Activated naive CD4-positive, alpha-beta T cell treated with anti-CD3 and anti-CD28 coated beads, Interleukin-2, amount 10 ng/mL, durations not matched to agents 7 days and 5 days (primary cell): ENCODE results near the gene WDR7.

Source experiments
- CTCF ChIA-PET: fragments of 350-600 bp; sonication (Branson Sonifier 250); formaldehyde crosslinking; loops from one replicate; lab custom pipeline; 2021; ENCODE audit warnings: antibody characterized with exemption; lab: Charles Lee
- DNase-seq: peaks from one replicate; pipeline ENCODE4 v3.0.0-alpha.2; 2020
- H3K27ac Mint-ChIP-seq: one replicate; pipeline ENCODE4 v1.8.0; 2021; ENCODE audit warnings: mild to moderate bottlenecking, moderate library complexity, mixed read lengths
- H3K27me3 Mint-ChIP-seq: one replicate; pipeline ENCODE4 v1.8.0; 2021; ENCODE audit warnings: mild to moderate bottlenecking, mixed read lengths
- H3K36me3 Mint-ChIP-seq: one replicate; pipeline ENCODE4 v1.8.0; 2021; ENCODE audit warnings: mixed read lengths
- H3K4me1 Mint-ChIP-seq: one replicate; pipeline ENCODE4 v1.8.0; 2021; ENCODE audit warnings: mixed read lengths
- H3K4me3 Mint-ChIP-seq: one replicate; pipeline ENCODE4 v1.8.0; 2021; ENCODE audit warnings: mild to moderate bottlenecking, moderate library complexity, mixed read lengths
- H3K9me3 Mint-ChIP-seq: one replicate; pipeline ENCODE4 v1.8.0; 2021; ENCODE audit warnings: mixed read lengths

WDR7 gene

DNA sequence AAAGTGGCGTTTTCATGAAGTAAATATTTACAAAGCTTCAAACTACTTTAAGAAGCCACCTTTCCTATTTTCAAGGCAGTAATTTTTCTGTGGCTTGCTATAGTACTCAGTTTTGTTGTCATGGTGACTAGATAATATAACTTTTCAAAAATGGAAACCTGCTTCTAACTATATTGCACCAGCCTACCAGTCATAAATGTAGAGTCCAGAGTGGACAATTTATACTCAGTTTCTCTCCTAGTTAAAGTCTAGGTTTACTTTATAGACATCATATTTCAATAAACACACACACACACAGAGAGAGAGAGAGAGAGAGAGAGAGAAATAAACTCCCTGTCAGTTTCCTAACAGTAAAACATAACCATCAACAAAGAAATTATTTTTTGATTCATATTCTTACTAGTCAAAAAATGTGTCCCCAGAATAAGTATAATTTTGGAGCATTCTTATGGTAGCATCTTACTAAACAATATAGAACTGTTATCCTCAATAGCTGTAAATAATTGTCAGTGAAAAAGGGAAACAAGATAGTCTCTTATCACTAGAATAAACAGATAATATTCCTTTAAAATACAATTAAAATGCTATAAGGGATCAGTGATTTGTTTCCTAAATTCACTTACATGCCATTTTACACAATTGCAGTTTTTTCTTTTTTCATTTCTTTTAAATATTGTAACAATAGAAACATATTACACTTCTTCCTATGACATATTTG, 332.3 kb downstream of the WDR7 start:
- CTCF ChIA-PET: no interaction called here
- Mint-ChIP-seq H3K27ac (no peak overlapping the region), H3K27me3 (no peaks in the 10 kb centered on the region), H3K36me3 (no peaks in the 10 kb centered on the region), H3K4me3 (no peak overlapping the region), H3K9me3 (no peaks in the 10 kb centered on the region), H3K4me1 (no peaks in the 10 kb centered on the region)
- DNase-seq: no peak

DNA sequence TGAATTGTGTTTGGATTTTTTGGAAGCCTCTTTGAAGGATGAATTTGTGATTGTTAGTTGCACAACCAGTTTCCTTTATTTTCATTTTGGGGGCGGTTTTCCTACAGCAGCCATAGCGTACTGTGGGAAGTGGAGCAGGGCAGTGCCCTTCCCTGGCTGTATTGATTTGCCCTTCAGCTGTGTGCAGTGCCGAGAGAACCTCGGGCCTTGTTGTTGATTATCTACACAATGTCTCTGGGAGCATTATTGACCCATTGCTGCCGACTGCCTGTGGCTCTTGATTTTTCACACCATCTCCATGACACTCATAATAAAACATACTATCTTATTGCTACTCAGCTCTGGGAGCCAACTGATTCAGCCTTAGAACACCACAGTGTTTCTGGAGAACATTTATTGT, 333.6 kb downstream of the WDR7 start:
- no peak overlapping the region for H3K4me3 Mint-ChIP-seq
- no peaks in the 10 kb centered on the region for H3K36me3 Mint-ChIP-seq
- no peak overlapping the region for H3K27ac Mint-ChIP-seq
- H3K9me3 Mint-ChIP-seq: no peaks in the 10 kb centered on the region
- no peaks in the 10 kb centered on the region for H3K27me3 Mint-ChIP-seq
- H3K4me1 Mint-ChIP-seq: no peaks in the 10 kb centered on the region
- no peak for DNase-seq
- CTCF ChIA-PET: no interaction called here

DNA sequence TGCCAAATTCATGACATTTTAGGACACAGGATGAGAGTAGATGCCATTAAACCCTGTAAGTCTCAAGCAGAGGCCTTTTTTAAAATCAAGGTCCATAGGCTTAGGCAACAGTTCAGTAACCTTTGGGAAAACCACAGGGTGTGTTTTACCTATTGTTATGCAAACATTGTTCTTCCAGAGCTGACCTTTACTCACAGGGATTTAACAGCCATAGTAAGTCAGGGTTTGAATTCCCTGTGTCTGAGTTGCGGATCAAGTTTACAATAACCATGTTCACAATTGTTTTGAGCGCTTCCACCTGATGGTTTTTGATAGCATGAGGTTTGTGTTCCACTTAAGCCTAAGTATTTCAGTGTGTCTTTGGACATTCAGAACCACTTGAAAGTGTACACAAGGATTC, 335.7 kb downstream of the WDR7 start:
- Mint-ChIP-seq H3K27ac (no peak overlapping the region), H3K9me3 (no peaks in the 10 kb centered on the region), H3K36me3 (peaks cover 3% of the 10 kb centered on the region), H3K4me3 (no peak overlapping the region), H3K27me3 (no peaks in the 10 kb centered on the region), H3K4me1 (no peaks in the 10 kb centered on the region)
- no peak for DNase-seq
- CTCF ChIA-PET: no interaction called here

DNA sequence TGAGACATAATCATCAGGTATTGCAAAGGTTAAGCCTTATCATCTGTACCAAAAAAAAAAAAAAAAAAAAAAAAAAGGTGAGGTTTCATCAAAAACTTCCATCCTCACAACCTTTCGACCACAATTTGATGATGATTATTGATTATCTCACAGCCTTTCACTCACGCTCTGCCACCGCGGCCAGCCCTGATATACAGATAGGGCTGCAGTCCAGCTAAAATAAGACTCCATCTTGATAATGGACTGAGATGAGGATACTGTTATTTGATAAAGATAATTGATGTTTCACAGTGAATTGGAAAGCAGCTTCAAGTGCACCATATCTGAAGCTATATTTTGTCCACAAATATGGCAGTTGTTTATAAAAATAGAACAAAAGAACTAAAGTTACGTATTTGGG, 336.1 kb downstream of the WDR7 start:
- H3K27ac Mint-ChIP-seq: no peak overlapping the region
- CTCF ChIA-PET: no interaction called here
- no peaks in the 10 kb centered on the region for H3K27me3 Mint-ChIP-seq
- no peaks in the 10 kb centered on the region for H3K4me1 Mint-ChIP-seq
- no peak overlapping the region for H3K4me3 Mint-ChIP-seq
- H3K9me3 Mint-ChIP-seq: no peaks in the 10 kb centered on the region
- DNase-seq: no peak
- peaks cover 3% of the 10 kb centered on the region for H3K36me3 Mint-ChIP-seq

DNA sequence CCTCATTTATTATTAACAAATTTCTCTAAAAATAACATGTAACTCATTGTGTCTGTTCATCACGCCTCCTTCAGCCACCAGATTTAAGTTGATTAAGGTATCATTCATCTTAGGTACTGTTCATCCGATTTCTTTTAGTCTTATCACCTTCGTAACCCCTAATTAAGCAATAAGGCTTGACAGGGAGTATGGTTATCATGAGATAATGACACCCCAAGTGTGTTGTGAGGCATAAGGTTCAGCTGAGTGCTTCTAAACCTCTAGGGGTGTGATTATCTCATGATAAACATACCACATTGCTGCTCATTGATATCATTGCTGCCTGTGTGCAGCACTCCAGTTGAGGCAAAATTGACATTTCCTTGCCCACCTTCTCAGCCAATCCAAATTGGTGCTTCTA, 336.9 kb downstream of the WDR7 start:
- H3K36me3 Mint-ChIP-seq: peaks cover 7% of the 10 kb centered on the region
- CTCF ChIA-PET: no interaction called here
- no peak overlapping the region for H3K27ac Mint-ChIP-seq

DNA sequence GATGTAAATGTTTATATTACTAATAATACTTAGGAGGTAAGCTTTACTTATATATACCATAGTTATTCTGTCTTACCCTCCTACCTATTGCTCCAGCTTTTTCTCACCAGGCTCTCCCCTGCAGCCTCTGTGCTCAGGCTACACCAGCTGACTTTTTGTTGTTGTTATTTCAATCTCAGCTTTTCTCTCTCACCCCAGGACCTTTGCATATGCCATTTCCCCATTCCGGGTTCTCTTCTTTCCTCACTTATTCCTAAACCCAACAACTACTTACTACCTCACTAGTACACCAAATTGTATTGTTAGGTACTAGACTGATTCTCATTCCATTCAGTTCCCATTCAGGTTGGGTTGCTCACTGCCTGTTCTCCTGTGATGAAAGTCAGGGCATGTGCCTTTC, 339.5 kb downstream of the WDR7 start:
- H3K4me1 Mint-ChIP-seq: no peaks in the 10 kb centered on the region
- H3K27me3 Mint-ChIP-seq: no peaks in the 10 kb centered on the region
- no peak overlapping the region for H3K4me3 Mint-ChIP-seq
- H3K27ac Mint-ChIP-seq: no peak overlapping the region
- CTCF ChIA-PET: interaction anchor here (0.7 kb wide), 1 partner anchor 46 kb away, joined by 3 read pairs; no protein-coding TSS in a partner anchor
- no peak for DNase-seq
- H3K9me3 Mint-ChIP-seq: no peaks in the 10 kb centered on the region
- peaks cover 7% of the 10 kb centered on the region for H3K36me3 Mint-ChIP-seq

More for the DNA sequence above, 336.9 kb downstream of the WDR7 start:
- DNase-seq: no peak
- no peaks in the 10 kb centered on the region for H3K9me3 Mint-ChIP-seq
- no peak overlapping the region for H3K4me3 Mint-ChIP-seq
- no peaks in the 10 kb centered on the region for H3K27me3 Mint-ChIP-seq
- H3K4me1 Mint-ChIP-seq: no peaks in the 10 kb centered on the region

DNA sequence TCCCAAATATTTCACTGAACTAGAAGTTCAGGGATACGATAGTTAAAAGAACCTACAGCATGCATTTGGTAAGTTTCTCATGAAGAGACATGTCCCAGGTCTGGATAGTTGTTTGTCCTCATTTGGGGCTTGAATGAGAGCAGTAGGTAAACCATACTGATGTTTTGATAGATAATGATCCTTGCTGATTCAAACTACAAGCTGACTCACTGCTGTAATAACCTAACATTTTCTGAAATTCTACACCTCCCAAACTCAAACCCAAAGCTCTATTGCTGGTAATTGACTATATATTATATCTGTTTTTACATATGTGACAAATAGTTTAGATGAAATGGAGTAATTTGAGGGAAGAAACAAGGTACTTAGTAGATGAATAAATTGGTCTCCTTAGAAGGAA, 341.6 kb downstream of the WDR7 start:
- no peaks in the 10 kb centered on the region for H3K9me3 Mint-ChIP-seq
- H3K36me3 Mint-ChIP-seq: peaks cover 7% of the 10 kb centered on the region
- no peaks in the 10 kb centered on the region for H3K27me3 Mint-ChIP-seq
- CTCF ChIA-PET: interaction anchor here (1.0 kb wide), 1 partner anchor 204 kb away, joined by 3 read pairs; no protein-coding TSS in a partner anchor
- no peak for DNase-seq
- no peaks in the 10 kb centered on the region for H3K4me1 Mint-ChIP-seq
- no peak overlapping the region for H3K27ac Mint-ChIP-seq
- no peak overlapping the region for H3K4me3 Mint-ChIP-seq

DNA sequence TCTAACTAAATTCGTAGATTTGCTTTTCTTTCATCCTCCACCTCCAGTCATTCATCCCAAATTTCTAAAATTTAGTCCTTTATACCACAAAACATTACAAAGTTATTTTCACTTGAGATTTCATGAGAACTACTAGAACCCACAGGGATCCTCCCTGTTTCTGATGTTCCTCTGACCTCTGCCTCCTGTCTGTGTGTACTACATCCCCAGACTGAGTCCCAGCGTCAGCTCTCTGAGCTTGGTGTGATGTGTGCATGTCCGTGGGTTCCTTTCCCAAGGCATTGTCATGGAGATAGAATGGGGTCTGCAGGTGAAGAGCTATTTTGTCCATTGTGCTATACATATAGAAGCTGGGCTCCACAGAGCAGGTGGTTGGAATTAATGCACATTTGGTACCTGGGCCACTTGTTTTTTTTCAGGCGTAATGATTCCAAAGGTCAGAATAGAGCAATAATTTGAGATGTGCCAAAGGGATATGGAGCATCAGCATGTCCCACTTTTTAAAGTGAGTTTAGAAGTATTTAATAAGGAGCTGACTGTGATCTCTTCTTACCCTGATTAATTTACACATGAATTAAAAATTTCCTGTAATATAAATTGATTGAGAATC, 344.5 kb downstream of the WDR7 start:
- Mint-ChIP-seq H3K27me3 (no peaks in the 10 kb centered on the region), H3K27ac (no peak overlapping the region), H3K4me1 (peaks cover 3% of the 10 kb centered on the region), H3K4me3 (no peak overlapping the region), H3K9me3 (no peaks in the 10 kb centered on the region), H3K36me3 (peaks cover 7% of the 10 kb centered on the region)
- CTCF ChIA-PET: no interaction called here
- DNase-seq: no peak

DNA sequence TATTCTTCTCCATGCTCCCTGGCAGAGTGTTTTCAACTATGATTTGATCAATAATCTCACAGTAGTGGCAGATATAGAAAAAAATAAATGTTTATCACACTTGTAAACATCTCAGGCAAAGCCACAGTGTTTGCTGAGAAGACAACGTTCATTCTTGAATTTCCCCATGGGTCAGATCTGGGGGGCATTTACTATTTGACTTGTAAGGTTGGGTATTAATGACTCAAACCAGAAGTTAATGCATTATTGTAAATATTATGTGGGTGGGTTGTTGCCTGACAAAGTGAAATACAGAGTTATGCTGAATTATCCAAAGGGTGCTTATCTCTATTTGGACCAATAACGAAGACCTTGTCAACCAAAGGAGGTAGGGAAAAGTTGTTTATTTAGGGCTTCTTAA, 346.0 kb downstream of the WDR7 start:
- H3K9me3 Mint-ChIP-seq: no peaks in the 10 kb centered on the region
- H3K36me3 Mint-ChIP-seq: peaks cover 5% of the 10 kb centered on the region
- peaks cover 3% of the 10 kb centered on the region for H3K4me1 Mint-ChIP-seq
- DNase-seq: no peak
- CTCF ChIA-PET: no interaction called here
- H3K27me3 Mint-ChIP-seq: no peaks in the 10 kb centered on the region
- no peak overlapping the region for H3K27ac Mint-ChIP-seq
- H3K4me3 Mint-ChIP-seq: no peak overlapping the region

DNA sequence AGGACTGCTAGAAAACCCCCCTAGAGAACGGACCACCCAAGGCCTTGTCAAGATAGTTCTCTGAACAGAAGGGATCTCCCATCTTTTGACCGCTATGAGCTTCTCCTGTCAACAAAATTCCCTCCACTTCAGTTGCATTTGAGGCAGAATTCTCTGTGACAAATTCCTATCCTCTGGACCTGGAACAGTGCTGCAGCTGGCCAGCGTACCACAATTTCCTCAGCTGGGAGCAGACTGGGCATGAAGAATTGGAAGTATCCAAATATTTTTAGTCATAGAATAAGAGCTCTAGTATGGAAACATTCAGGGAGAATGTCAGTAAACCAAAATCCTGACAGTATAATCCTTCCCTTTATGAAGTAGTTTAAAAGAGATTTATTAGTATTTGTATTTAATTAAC, 348.7 kb downstream of the WDR7 start:
- Mint-ChIP-seq H3K9me3 (no peaks in the 10 kb centered on the region), H3K4me3 (no peak overlapping the region), H3K4me1 (peaks cover 15% of the 10 kb centered on the region), H3K27me3 (no peaks in the 10 kb centered on the region), H3K27ac (no peak overlapping the region), H3K36me3 (peaks cover 2% of the 10 kb centered on the region)
- CTCF ChIA-PET: no interaction called here
- DNase-seq: no peak

DNA sequence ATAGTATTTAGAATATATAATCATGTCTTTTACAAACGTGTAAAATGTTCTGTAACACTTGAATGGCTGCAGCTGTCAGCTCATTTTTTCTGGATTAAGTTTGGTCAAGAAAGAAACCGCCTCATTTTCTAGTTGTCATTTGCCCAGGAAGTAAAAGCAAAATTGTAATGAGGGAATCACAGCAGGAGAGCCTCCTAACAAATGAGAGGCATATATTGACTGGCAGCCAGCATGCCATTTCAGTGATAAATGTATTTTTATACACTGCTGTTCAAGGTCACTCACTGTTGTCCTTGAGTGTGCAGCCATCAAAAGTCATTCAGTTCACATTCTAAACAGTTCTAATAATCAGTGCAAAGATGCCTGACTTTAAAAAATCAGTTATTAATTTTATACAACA, 351.5 kb downstream of the WDR7 start:
- peaks cover 22% of the 10 kb centered on the region for H3K4me1 Mint-ChIP-seq
- no peaks in the 10 kb centered on the region for H3K27me3 Mint-ChIP-seq
- CTCF ChIA-PET: interaction anchor here (0.6 kb wide), 1 partner anchor 559 kb away, joined by 3 read pairs; no protein-coding TSS in a partner anchor
- DNase-seq: no peak
- H3K9me3 Mint-ChIP-seq: no peaks in the 10 kb centered on the region
- H3K4me3 Mint-ChIP-seq: no peak overlapping the region
- no peak overlapping the region for H3K27ac Mint-ChIP-seq
- H3K36me3 Mint-ChIP-seq: peaks cover 2% of the 10 kb centered on the region

DNA sequence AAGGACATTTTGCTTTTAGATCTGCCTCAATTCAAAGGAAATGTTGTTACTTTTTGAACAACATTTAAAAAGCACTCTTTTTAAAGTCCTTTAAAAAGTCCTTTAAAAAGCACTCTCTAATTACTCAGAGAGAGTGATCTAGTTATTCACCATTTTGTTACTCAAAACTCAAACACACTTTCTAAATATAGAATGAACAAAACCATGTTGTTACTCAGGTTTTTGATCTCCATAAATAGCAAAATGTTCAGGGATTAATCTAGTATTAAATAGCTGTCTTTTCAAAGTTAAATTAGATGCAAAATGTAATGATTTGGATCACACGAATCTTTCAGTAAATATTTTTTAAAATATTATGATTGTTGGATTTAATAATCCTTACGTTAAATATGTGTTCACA, 352.2 kb downstream of the WDR7 start:
- Mint-ChIP-seq H3K27me3 (no peaks in the 10 kb centered on the region), H3K4me1 (peaks cover 25% of the 10 kb centered on the region), H3K9me3 (no peaks in the 10 kb centered on the region), H3K36me3 (peaks cover 2% of the 10 kb centered on the region), H3K4me3 (no peak overlapping the region), H3K27ac (no peak overlapping the region)
- DNase-seq: no peak
- CTCF ChIA-PET: interaction anchor here (0.6 kb wide), 1 partner anchor 134 kb away, joined by 4 read pairs; no protein-coding TSS in a partner anchor

DNA sequence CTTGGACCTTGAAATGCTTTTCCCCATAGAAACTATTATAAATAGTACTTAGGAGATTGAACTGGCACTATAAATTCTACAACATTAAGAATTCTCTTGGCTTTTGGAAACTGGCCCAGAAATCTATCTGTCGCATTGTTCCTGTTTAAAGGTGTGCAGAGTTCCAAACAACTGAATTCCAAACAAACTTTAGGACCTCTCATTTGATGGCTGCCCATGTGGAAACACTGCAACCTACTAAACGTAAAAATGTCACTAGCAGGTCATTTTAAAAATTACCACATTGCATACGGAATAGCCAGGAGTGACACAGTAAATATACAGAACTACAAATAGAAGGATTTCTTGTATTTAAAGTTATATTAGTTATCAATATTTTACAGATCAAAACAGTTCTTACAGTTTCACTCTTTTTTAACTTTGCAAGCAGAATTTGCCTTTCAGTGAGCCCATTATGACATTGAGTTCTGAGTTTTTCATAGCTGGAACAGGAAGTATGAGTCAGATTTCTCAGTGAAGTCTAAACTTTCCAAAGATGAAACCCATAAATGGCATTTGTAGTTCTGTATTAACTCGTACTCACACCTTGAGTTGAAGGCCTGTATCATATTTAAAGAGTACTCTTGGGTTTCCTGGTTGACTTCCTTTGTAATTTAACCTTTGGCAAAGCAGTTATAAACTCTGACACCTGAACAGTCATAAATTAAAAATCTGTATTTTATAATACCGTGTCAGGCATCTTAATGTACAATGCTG, 353.4 kb downstream of the WDR7 start:
- H3K9me3 Mint-ChIP-seq: no peaks in the 10 kb centered on the region
- peak overlapping the region; percentile 56 for H3K27ac Mint-ChIP-seq
- H3K36me3 Mint-ChIP-seq: no peaks in the 10 kb centered on the region
- H3K4me1 Mint-ChIP-seq: peaks cover 25% of the 10 kb centered on the region
- CTCF ChIA-PET: no interaction called here
- no peaks in the 10 kb centered on the region for H3K27me3 Mint-ChIP-seq
- DNase-seq: no peak
- no peak overlapping the region for H3K4me3 Mint-ChIP-seq

DNA sequence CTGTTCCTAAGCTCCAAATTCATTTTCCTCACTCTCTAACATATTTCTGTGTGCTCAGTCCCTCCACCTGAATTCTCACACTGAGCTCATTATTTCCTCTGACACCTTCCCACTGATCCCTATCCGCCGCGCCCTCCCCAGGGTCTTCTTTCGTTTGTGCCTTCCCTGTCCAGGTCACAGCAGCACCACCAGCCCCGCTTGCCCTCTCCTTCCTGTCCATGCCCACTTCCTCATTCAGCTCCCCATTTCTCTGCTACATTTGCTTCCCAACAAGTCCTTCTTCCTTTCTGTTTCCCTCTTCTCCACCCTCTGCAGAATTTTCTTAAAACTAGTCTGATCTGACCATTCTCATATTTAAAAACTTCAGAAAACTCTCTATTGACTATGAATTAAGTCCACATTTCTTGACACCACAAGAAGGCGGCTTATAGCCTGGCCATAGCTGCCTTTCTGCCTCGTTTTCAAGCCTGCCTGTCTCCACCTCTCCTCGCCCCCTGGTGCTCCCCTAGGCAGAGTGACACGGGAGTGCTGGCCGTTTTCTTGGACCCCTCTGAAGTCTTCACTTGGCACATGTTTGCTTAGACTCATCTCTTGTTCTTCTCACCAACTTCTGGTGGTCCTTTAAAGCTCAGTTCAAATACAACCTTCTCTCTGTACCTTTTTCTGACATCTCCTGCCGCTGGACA, 357.0 kb downstream of the WDR7 start:
- Mint-ChIP-seq H3K4me1 (peaks cover 22% of the 10 kb centered on the region), H3K4me3 (no peak overlapping the region), H3K9me3 (no peaks in the 10 kb centered on the region), H3K36me3 (no peaks in the 10 kb centered on the region), H3K27me3 (no peaks in the 10 kb centered on the region), H3K27ac (no peak overlapping the region)
- CTCF ChIA-PET: interaction anchor here (1.0 kb wide), 1 partner anchor 9 kb away, joined by 3 read pairs; no protein-coding TSS in a partner anchor
- no peak for DNase-seq
